ENCODE measurements around the gene PCDHB8.
"Not testable (repeated sequence)": the region's sequence is repeated elsewhere in the genome, so short reads cannot be mapped to it uniquely, and the experiment has no call there.

Gene PCDHB8

GRCh38 chr5:141199359-141200235, 22.0 kb downstream of the PCDHB8 start, which contains the start of gene PCDHB11:
Gene PCDHB11 (plus strand): TSS chr5:141199627. CDS start chr5:141199775, 148 bp downstream.
- no peak for TF ChIP-seq CTCF (IDR thresholded peaks at IDR 0.05; ENCODE audit: extremely low read depth, insufficient read depth, missing control alignments)
- in situ Hi-C loops (cut with MboI; ENCODE audit: low pct_unique_long_range_greater_than_20kb, low sequenced_read_pairs, unreplicated experiment): no loop called here
- DNase-seq (ENCODE audit: low spot score): no peak

GRCh38 chr5:141201126-141201525, 23.5 kb downstream of the PCDHB8 start:
- in situ Hi-C loops (cut with MboI; ENCODE audit: low pct_unique_long_range_greater_than_20kb, low sequenced_read_pairs, unreplicated experiment): not testable (repeated sequence)

GRCh38 chr5:141201646-141202045, 24.1 kb downstream of the PCDHB8 start:
- in situ Hi-C loops (cut with MboI; ENCODE audit: low pct_unique_long_range_greater_than_20kb, low sequenced_read_pairs, unreplicated experiment); DNase-seq (ENCODE audit: low spot score): not testable (repeated sequence)

More at GRCh38 chr5:141201126-141201525, 23.5 kb downstream of the PCDHB8 start:
- DNase-seq (ENCODE audit: low spot score): not testable (repeated sequence)

GRCh38 chr5:141208478-141208877, 30.9 kb downstream of the PCDHB8 start, which contains the start of gene PCDHB12:
Gene PCDHB12 (plus strand): TSS chr5:141208719. CDS start chr5:141208908, 189 bp downstream.
- in situ Hi-C loops (cut with MboI; ENCODE audit: low pct_unique_long_range_greater_than_20kb, low sequenced_read_pairs, unreplicated experiment): no loop called here
- DNase-seq (ENCODE audit: low spot score): no peak
- peak; percentile 9 for TF ChIP-seq CTCF (IDR thresholded peaks at IDR 0.05; ENCODE audit: extremely low read depth, insufficient read depth, missing control alignments)

- DNase-seq (ENCODE audit: low spot score); in situ Hi-C loops (cut with MboI; ENCODE audit: low pct_unique_long_range_greater_than_20kb, low sequenced_read_pairs, unreplicated experiment): not testable (repeated sequence)
Measured at GRCh38 chr5:141210281-141210680, 32.7 kb downstream of the PCDHB8 start.

GRCh38 chr5:141210849-141211248, 33.3 kb downstream of the PCDHB8 start:
- in situ Hi-C loops (cut with MboI; ENCODE audit: low pct_unique_long_range_greater_than_20kb, low sequenced_read_pairs, unreplicated experiment); DNase-seq (ENCODE audit: low spot score): not testable (repeated sequence)

- DNase-seq (ENCODE audit: low spot score); in situ Hi-C loops (cut with MboI; ENCODE audit: low pct_unique_long_range_greater_than_20kb, low sequenced_read_pairs, unreplicated experiment): not testable (repeated sequence)
Measured at GRCh38 chr5:141213656-141214339, 36.2 kb downstream of the PCDHB8 start, which contains the start of gene PCDHB13. Gene PCDHB13 (plus strand): TSS chr5:141213919. CDS start chr5:141214124, 205 bp downstream.

GRCh38 chr5:141214583-141214982, 37.0 kb downstream of the PCDHB8 start:
- DNase-seq (ENCODE audit: low spot score); in situ Hi-C loops (cut with MboI; ENCODE audit: low pct_unique_long_range_greater_than_20kb, low sequenced_read_pairs, unreplicated experiment): not testable (repeated sequence)

- in situ Hi-C loops (cut with MboI; ENCODE audit: low pct_unique_long_range_greater_than_20kb, low sequenced_read_pairs, unreplicated experiment): not testable (repeated sequence)
Measured at GRCh38 chr5:141215504-141215903, 37.9 kb downstream of the PCDHB8 start.

GRCh38 chr5:141216035-141216434, 38.4 kb downstream of the PCDHB8 start:
- in situ Hi-C loops (cut with MboI; ENCODE audit: low pct_unique_long_range_greater_than_20kb, low sequenced_read_pairs, unreplicated experiment); DNase-seq (ENCODE audit: low spot score): not testable (repeated sequence)

More at GRCh38 chr5:141215504-141215903, 37.9 kb downstream of the PCDHB8 start:
- DNase-seq (ENCODE audit: low spot score): not testable (repeated sequence)

Measured in GM13977 (cell line).